ENCODE data around the gene EXOC6.

GRCh38 chr10:92880917-92881316 lies 32.6 kb downstream of the EXOC6 start:
- TF ChIP-seq MAFK (conservative IDR thresholded peaks at IDR 0.05 in 1 of 2, IDR thresholded peaks at IDR 0.05 in 1 of 2; ENCODE audit: low read length in 2 of 2) (no peak), GPBP1L1 (CRISPR knock-in tag; IDR thresholded peaks at IDR 0.05) (no peak), CTCF (CRISPR knock-in tag; IDR thresholded peaks at IDR 0.05) (no peak)
